ENCODE data around the gene PTCD2.
"Not testable (repeated sequence)": the region's sequence is repeated elsewhere in the genome, so short reads cannot be mapped to it uniquely, and the experiment has no call there.

The PTCD2 gene

DNA sequence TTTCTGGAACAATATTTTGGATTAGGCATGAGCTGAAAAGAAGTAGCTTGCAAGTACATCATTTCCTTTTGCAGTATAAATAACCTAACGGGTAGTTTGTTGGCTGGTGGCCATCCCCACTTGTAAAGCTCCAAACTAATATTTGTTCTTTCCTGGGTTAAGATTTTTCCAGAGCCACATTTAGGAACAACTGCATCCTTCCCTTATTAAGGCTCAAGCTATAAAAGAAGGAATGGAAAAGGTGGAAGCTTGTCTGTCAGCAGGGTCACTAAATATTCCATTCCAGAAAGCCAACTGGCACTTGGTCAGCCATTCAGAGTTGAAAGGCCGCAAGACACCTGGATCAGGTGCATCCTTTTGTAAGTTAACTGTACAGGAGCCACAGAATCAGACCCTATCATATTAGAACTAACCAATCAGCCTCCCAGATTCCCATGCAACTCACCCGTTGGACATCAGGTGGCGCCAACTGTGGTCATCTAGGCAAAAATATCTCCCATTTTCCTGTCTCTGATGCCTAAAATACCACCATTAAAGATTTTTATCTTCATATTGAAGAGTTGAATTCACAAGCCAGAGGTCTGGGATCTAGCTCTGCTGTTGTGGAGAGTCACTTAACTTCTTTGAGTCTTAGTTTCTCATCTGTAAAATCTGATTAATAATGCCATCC lies 82.9 kb downstream of the PTCD2 start (continued):
- TF ChIP-seq, protein P1, sequence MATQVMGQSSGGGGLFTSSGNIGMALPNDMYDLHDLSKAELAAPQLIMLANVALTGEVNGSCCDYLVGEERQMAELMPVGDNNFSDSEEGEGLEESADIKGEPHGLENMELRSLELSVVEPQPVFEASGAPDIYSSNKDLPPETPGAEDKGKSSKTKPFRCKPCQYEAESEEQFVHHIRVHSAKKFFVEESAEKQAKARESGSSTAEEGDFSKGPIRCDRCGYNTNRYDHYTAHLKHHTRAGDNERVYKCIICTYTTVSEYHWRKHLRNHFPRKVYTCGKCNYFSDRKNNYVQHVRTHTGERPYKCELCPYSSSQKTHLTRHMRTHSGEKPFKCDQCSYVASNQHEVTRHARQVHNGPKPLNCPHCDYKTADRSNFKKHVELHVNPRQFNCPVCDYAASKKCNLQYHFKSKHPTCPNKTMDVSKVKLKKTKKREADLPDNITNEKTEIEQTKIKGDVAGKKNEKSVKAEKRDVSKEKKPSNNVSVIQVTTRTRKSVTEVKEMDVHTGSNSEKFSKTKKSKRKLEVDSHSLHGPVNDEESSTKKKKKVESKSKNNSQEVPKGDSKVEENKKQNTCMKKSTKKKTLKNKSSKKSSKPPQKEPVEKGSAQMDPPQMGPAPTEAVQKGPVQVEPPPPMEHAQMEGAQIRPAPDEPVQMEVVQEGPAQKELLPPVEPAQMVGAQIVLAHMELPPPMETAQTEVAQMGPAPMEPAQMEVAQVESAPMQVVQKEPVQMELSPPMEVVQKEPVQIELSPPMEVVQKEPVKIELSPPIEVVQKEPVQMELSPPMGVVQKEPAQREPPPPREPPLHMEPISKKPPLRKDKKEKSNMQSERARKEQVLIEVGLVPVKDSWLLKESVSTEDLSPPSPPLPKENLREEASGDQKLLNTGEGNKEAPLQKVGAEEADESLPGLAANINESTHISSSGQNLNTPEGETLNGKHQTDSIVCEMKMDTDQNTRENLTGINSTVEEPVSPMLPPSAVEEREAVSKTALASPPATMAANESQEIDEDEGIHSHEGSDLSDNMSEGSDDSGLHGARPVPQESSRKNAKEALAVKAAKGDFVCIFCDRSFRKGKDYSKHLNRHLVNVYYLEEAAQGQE (tag by site-specific recombination; IDR thresholded peaks at IDR 0.05): no peak
- TF ChIP-seq PRDM1 (tag by site-specific recombination; IDR thresholded peaks at IDR 0.05): no peak

DNA sequence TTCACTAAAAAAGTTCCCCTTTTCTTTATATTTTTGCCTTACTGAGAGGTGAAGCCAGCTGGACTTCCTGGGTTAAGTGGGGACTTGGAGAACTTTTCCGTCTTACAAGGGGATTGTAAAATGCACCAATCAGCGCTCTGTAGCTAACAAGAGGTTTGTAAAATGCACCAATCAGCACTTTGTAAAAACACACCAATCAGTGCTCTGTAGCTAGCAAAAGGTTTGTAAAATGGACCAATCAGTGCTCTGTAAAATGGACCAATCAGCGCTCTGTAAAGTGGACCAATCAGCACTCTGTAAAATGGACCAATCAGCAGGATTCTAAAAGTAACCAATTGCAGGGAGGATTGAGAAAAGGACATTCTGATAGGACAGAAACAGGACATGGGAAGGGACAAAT lies 84.6 kb downstream of the PTCD2 start:
- H3K27ac ChIP-seq (ENCODE audit: extremely low read depth, low read depth, low read length); H3K9me3 ChIP-seq (ENCODE audit: control insufficient read depth, insufficient read depth, low read depth, low read length); H3K4me3 ChIP-seq (ENCODE audit: low read depth, low read length); H3K36me3 ChIP-seq (ENCODE audit: control insufficient read depth in 2 of 2, insufficient read depth in 1 of 2, low read length in 2 of 2); H3K4me1 ChIP-seq (ENCODE audit: control insufficient read depth, insufficient read depth, low read length); POLR2A ChIA-PET: not testable (repeated sequence)
- CTCF ChIA-PET: interaction anchor here (0.9 to 1.9 kb wide), 4 partner anchors 8 to 39 kb away, joined by 3 to 6 read pairs (median 5); no protein-coding TSS in a partner anchor

DNA sequence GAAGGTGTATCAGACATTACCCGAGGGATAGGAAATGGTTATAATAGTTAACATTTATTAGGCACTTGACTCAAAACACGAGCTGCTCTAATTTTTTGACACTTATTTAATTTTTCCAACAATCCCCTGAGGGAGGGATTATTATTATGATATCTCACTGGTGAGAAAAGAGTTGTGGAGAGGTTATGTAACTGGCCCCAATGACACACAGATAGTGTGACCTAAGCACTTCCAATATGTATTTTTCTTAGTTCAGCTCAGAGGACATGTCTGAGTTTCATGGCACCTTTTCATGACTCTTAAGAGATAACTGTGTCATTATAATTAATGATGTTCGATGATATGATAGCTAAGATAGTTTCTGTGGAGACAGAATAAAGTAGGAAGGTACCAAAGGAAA lies 86.9 kb downstream of the PTCD2 start:
- ChIA-PET CTCF (no interaction called here), POLR2A (no interaction called here)
- TF ChIP-seq ZNF426 (tag by site-specific recombination; IDR thresholded peaks at IDR 0.05) (no peak), ZNF10 (tag by site-specific recombination; IDR thresholded peaks at IDR 0.05) (no peak), ZNF529 (tag by site-specific recombination; IDR thresholded peaks at IDR 0.05; ENCODE audit: insufficient replicate concordance) (no peak), SP7 (tag by site-specific recombination; IDR thresholded peaks at IDR 0.05) (no peak), ZNF791 (tag by site-specific recombination; IDR thresholded peaks at IDR 0.05) (no peak)
- TF ChIP-seq, protein P2, sequence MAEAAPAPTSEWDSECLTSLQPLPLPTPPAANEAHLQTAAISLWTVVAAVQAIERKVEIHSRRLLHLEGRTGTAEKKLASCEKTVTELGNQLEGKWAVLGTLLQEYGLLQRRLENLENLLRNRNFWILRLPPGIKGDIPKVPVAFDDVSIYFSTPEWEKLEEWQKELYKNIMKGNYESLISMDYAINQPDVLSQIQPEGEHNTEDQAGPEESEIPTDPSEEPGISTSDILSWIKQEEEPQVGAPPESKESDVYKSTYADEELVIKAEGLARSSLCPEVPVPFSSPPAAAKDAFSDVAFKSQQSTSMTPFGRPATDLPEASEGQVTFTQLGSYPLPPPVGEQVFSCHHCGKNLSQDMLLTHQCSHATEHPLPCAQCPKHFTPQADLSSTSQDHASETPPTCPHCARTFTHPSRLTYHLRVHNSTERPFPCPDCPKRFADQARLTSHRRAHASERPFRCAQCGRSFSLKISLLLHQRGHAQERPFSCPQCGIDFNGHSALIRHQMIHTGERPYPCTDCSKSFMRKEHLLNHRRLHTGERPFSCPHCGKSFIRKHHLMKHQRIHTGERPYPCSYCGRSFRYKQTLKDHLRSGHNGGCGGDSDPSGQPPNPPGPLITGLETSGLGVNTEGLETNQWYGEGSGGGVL (tag by site-specific recombination; IDR thresholded peaks at IDR 0.05): no peak
- no peaks in the 10 kb centered on the region for H3K4me1 ChIP-seq (ENCODE audit: control insufficient read depth, insufficient read depth, low read length)
- no peak overlapping the region for H3K4me3 ChIP-seq (ENCODE audit: low read depth, low read length)
- no peak overlapping the region for H3K27ac ChIP-seq (ENCODE audit: extremely low read depth, low read depth, low read length)
- H3K36me3 ChIP-seq (ENCODE audit: control insufficient read depth in 2 of 2, insufficient read depth in 1 of 2, low read length in 2 of 2): no peaks in the 10 kb centered on the region
- no peaks in the 10 kb centered on the region for H3K9me3 ChIP-seq (ENCODE audit: control insufficient read depth, insufficient read depth, low read depth, low read length)

DNA sequence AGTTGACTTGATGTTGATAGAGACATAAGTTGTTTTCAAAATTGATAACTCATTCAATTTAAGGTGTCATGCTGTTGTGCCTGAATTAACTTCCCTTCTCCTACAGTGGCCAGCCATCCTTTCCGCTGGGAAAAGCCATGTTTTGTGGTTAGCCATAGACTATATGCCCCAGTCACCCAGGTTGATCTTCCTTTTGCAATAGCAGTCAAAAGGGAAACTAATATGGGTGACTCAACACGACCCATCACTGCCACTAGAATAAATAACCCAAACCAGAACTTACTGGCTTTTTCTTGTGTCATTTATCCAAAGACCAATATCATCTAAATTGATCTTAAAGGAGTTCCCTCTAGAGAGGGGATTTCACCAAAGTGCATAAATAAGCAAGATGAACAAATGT lies 87.4 kb downstream of the PTCD2 start:
- POLR2A ChIA-PET: no interaction called here

More for the DNA sequence above, 87.4 kb downstream of the PTCD2 start:
- Histone ChIP-seq H3K9me3 (ENCODE audit: control insufficient read depth, insufficient read depth, low read depth, low read length) (no peaks in the 10 kb centered on the region), H3K27ac (ENCODE audit: extremely low read depth, low read depth, low read length) (no peak overlapping the region), H3K4me1 (ENCODE audit: control insufficient read depth, insufficient read depth, low read length) (no peaks in the 10 kb centered on the region), H3K36me3 (ENCODE audit: control insufficient read depth in 2 of 2, insufficient read depth in 1 of 2, low read length in 2 of 2) (no peaks in the 10 kb centered on the region), H3K4me3 (ENCODE audit: low read depth, low read length) (no peak overlapping the region)
- TF ChIP-seq, protein P3, sequence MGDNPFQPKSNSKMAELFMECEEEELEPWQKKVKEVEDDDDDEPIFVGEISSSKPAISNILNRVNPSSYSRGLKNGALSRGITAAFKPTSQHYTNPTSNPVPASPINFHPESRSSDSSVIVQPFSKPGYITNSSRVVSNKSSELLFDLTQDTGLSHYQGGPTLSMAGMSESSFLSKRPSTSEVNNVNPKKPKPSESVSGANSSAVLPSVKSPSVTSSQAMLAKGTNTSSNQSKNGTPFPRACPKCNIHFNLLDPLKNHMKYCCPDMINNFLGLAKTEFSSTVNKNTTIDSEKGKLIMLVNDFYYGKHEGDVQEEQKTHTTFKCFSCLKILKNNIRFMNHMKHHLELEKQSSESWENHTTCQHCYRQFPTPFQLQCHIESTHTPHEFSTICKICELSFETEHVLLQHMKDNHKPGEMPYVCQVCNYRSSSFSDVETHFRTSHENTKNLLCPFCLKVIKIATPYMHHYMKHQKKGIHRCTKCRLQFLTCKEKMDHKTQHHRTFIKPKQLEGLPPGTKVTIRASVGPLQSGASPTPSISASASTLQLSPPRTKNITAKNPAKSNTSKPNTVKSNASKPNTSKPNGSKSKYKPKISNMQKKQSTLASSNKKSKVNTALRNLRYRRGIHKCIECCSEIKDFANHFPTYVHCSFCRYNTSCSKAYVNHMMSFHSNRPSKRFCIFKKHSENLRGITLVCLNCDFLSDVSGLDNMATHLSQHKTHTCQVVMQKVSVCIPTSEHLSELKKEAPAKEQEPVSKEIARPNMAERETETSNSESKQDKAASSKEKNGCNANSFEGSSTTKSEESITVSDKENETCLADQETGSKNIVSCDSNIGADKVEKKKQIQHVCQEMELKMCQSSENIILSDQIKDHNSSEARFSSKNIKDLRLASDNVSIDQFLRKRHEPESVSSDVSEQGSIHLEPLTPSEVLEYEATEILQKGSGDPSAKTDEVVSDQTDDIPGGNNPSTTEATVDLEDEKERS (tag by site-specific recombination; IDR thresholded peaks at IDR 0.05): no peak
- no peak for TF ChIP-seq ZNF707 (tag by site-specific recombination; IDR thresholded peaks at IDR 0.05)
- TF ChIP-seq ZNF626 (tag by site-specific recombination; IDR thresholded peaks at IDR 0.05): no peak
- no peak for TF ChIP-seq ZNF473 (tag by site-specific recombination; IDR thresholded peaks at IDR 0.05)
- TF ChIP-seq ZNF585B (tag by site-specific recombination; IDR thresholded peaks at IDR 0.05): no peak
- CTCF ChIA-PET: no interaction called here

Measured in HEK293 (cell line).